Parathyroid adenoma (tissue), 2 donors: ENCODE measurements around the gene NOC4L.
A peak's percentile ranks its signal among the peaks of the same experiment; 100 is the strongest.

Experiments used
- H2AFZ ChIP-seq: fragments of 300-600 bp; sonication (generic); one replicate; pipeline ENCODE4 v1.7.0; 2017; ENCODE audit warnings: antibody characterized with exemption, mild to moderate bottlenecking
- H3K27ac ChIP-seq: fragments of 300-600 bp; sonication (generic); one replicate; pipeline ENCODE4 v1.7.0; 2017
- H3K27me3 ChIP-seq: fragments of 300-600 bp; sonication (generic); one replicate; pipeline ENCODE4 v1.7.0; 2017; ENCODE audit warnings: low read length; ENCODE audit not compliant: control insufficient read depth, insufficient read depth
- H3K36me3 ChIP-seq: fragments of 300-600 bp; sonication (generic); one replicate; pipeline ENCODE4 v1.7.0; 2017; ENCODE audit warnings: low read length; ENCODE audit not compliant: control insufficient read depth, insufficient read depth
- H3K4me1 ChIP-seq: fragments of 300-600 bp; sonication (generic); one replicate; pipeline ENCODE4 v1.7.0; 2017; ENCODE audit warnings: control low read depth
- H3K4me2 ChIP-seq: fragments of 300-600 bp; sonication (generic); one replicate; pipeline ENCODE4 v1.7.0; 2017; ENCODE audit warnings: low read length
- H3K4me3 ChIP-seq: fragments of 300-600 bp; sonication (generic); one replicate; pipeline ENCODE4 v1.7.0; 2017; ENCODE audit warnings: low read depth, low read length
- H3K79me2 ChIP-seq: fragments of 300-600 bp; sonication (generic); one replicate; pipeline ENCODE4 v1.7.0; 2017; ENCODE audit warnings: control low read depth
- H3K9ac ChIP-seq: fragments of 300-600 bp; sonication (generic); one replicate; pipeline ENCODE4 v1.7.0; 2017; ENCODE audit warnings: mild to moderate bottlenecking
- H3K9me3 ChIP-seq: fragments of 300-600 bp; sonication (generic); one replicate; pipeline ENCODE4 v1.7.0; 2017; ENCODE audit warnings: low read length; ENCODE audit not compliant: control insufficient read depth
- TF ChIP-seq, protein P1 (sequence below): fragments of 300-600 bp; sonication (generic); IDR thresholded peaks from one replicate; pipeline ENCODE4 v1.7.0; 2017; ENCODE audit warnings: antibody characterized with exemption, mild to moderate bottlenecking
- donor health status: primary hyperparathyroidism.

NOC4L gene

DNA sequence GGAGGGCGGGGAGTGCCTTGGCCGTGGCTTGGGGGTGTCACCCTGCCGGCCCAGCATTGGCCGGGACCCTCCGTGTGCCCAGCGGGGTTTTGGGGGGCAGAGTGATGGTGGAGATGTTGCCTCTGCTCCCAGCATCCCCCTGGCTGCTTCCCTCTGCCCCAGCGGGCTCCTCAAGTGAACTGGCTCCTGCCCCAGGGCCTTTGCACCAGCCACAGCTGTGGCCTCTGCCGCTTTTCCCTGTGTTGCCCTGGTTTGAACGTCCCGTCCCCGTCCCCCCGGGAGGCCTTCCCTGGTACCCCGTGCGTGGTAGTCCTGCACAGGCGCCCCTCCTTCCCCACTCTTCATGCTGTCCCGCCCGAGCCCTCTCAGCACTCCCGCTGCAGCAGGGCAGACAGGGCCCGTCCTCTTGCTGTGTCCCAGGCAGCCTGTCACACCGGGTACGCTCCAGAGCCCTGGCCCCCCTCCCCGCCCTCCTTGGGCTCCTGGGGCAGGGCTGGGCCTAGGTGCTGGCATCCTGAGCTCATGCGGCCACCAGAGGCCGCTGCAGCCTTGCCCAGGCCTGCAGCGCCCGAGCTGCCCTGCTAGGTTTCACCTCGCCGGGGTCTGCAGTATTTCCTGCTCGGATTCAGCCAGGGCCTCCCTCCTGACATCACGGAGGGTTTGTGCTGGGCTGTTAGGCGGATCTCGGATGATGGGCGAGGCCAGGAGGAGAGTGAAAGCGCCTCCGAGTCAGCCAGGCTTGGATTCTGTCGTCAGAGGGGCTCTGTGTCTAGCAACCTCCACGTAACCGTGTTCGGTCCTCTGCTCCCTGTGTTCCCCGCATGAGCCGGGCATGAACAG lies 9.5 kb downstream of the NOC4L start:
- no peak overlapping the region for H3K27ac ChIP-seq
- no peak overlapping the region for H3K9ac ChIP-seq
- H3K4me3 ChIP-seq, result no peak overlapping the region
- no peaks in the 10 kb centered on the region for H3K36me3 ChIP-seq
- no peak overlapping the region for H2AFZ ChIP-seq
- no peaks in the 10 kb centered on the region for H3K27me3 ChIP-seq
- H3K4me1 ChIP-seq, result no peaks in the 10 kb centered on the region
- H3K4me2 ChIP-seq, result no peak overlapping the region
- H3K9me3 ChIP-seq, result no peaks in the 10 kb centered on the region
- TF ChIP-seq, protein P1, sequence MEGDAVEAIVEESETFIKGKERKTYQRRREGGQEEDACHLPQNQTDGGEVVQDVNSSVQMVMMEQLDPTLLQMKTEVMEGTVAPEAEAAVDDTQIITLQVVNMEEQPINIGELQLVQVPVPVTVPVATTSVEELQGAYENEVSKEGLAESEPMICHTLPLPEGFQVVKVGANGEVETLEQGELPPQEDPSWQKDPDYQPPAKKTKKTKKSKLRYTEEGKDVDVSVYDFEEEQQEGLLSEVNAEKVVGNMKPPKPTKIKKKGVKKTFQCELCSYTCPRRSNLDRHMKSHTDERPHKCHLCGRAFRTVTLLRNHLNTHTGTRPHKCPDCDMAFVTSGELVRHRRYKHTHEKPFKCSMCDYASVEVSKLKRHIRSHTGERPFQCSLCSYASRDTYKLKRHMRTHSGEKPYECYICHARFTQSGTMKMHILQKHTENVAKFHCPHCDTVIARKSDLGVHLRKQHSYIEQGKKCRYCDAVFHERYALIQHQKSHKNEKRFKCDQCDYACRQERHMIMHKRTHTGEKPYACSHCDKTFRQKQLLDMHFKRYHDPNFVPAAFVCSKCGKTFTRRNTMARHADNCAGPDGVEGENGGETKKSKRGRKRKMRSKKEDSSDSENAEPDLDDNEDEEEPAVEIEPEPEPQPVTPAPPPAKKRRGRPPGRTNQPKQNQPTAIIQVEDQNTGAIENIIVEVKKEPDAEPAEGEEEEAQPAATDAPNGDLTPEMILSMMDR, result peak; percentile 96
- H3K79me2 ChIP-seq, result no peaks in the 10 kb centered on the region

DNA sequence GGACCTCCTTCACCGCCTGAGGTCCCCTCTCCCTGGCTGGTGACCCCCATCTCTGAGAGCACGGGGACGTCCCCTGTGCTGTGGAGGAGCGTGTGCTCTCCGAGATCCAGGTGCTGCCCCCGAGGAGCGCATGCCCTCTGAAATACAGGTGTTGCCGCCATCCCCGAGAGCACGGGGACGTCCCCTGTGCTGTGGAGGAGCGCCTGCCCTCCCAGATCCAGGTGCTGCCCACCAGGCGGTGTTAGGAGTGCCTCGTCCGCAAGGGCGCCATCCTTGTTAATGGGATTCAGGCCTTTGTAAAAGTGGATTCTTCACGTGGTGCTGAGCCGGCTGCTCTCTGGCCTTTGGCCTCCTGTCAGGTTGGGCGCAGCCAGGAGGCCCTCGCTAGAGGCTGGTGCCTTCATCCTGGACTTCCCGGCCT lies 10.1 kb downstream of the NOC4L start:
- H3K4me3 ChIP-seq, result no peak overlapping the region
- H3K27me3 ChIP-seq, result no peaks in the 10 kb centered on the region

DNA sequence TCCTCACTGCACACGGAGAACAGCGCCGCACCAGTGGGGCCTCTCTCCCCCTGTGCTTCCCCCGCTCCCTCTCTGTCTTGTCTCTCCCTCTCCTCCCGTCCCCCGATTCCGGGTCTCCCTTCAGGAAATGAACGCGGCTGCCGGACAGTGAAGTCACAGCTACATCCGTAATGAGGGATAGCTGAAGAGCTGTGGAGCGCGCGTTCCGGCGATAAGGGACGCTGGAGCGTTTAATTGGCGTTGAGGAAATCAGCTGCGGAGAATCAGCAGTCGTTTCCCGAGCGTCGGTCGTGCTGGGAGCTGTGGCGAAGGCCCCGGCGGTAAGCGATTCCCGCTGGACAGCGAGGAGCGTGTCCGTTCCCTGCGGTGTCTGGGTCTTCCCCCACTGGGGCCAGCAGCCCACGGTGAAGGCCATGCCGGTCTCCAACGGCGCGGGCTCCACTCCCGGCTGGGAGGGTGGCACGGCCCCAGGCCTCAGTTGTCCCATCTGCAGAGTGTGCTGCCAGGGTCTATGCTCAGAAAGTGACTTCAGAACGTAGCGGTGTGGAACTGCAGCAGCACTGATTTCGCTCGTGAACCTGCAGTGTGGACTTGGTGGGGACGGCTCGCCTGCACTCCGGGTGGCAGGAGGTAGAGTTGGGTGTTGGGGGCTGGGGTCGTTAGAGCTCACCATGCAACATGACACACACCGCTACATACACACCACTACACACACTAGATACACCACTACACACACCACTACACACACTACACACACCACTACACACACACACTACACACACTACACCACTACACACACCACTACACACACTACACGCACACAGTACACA lies 10.9 kb downstream of the NOC4L start:
- TF ChIP-seq, protein P1, result no peak
- Histone ChIP-seq H3K27ac (no peak overlapping the region), H3K9ac (no peak overlapping the region), H3K4me2 (no peak overlapping the region), H3K9me3 (no peaks in the 10 kb centered on the region), H2AFZ (no peak overlapping the region), H3K4me1 (no peaks in the 10 kb centered on the region), H3K27me3 (no peaks in the 10 kb centered on the region), H3K36me3 (no peaks in the 10 kb centered on the region), H3K4me3 (no peak overlapping the region), H3K79me2 (no peaks in the 10 kb centered on the region)

More for the DNA sequence above, 10.1 kb downstream of the NOC4L start:
- Histone ChIP-seq H3K79me2 (no peaks in the 10 kb centered on the region), H3K9me3 (no peaks in the 10 kb centered on the region), H2AFZ (no peak overlapping the region), H3K4me2 (no peak overlapping the region), H3K4me1 (no peaks in the 10 kb centered on the region), H3K27ac (no peak overlapping the region), H3K9ac (no peak overlapping the region), H3K36me3 (no peaks in the 10 kb centered on the region)
- TF ChIP-seq, protein P1, result no peak

DNA sequence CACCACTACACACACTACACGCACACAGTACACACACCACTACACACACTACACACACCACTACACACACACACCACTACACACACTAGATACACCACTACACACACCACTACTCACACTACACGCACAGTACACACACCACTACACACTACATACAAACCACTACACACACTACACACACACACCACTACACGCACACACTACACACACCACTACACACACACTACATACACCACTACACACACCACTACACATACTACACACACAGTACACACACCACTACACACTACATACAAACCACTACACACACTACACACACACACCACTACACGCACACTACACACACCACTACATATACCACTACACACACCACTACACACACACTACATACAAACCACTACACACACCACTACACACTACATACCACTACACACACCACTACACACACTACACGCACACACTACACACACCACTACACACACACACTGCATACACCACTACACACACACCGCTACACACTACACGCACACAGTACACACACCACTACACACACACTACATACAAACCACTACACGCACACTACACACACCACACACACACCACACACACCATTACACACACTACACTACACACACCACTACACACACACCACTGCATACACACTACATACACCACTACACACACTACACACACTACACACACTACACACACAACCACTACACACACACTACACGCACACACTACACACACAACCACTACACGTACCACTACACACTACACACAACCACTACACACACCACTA lies 11.7 kb downstream of the NOC4L start:
- H3K4me3 ChIP-seq, result no peak overlapping the region
- no peaks in the 10 kb centered on the region for H3K27me3 ChIP-seq
- no peak overlapping the region for H3K27ac ChIP-seq

More for the DNA sequence above, 11.7 kb downstream of the NOC4L start:
- H3K9me3 ChIP-seq, result no peaks in the 10 kb centered on the region
- H3K9ac ChIP-seq, result no peak overlapping the region
- TF ChIP-seq, protein P1, result no peak
- H3K36me3 ChIP-seq, result no peaks in the 10 kb centered on the region
- H3K4me1 ChIP-seq, result no peaks in the 10 kb centered on the region
- no peak overlapping the region for H3K4me2 ChIP-seq
- H2AFZ ChIP-seq, result no peak overlapping the region
- H3K79me2 ChIP-seq, result no peaks in the 10 kb centered on the region
